HL-60/S4 treated with phorbol 12-myristate 13-acetate at 8.2 ng/mL for 4 days and 3 days (cell line): Measurements from ENCODE around the gene CMTR1.

Experiments
- in situ Hi-C: fragments of 300-500 bp; cut with MboI; formaldehyde crosslinking; loops from 2 replicates; pipeline ENCODE4 v1.15.0; 2022; ENCODE audit warnings: low sequenced_read_pairs

The CMTR1 gene

GRCh38 chr6:37477191-37477590, 44.2 kb downstream of the CMTR1 start:
- in situ Hi-C loops = no loop called here

GRCh38 chr6:37477656-37478435, 44.8 kb downstream of the CMTR1 start:
- in situ Hi-C loops = no loop called here

- in situ Hi-C loops = no loop called here
Measured at GRCh38 chr6:37478827-37479226, 45.8 kb downstream of the CMTR1 start.

GRCh38 chr6:37479266-37479854, 46.3 kb downstream of the CMTR1 start:
- in situ Hi-C loops = no loop called here

- in situ Hi-C loops = no loop called here
Measured at GRCh38 chr6:37480118-37480736, 47.2 kb downstream of the CMTR1 start.

- in situ Hi-C loops = no loop called here
Measured at GRCh38 chr6:37480951-37481534, 48.0 kb downstream of the CMTR1 start.

GRCh38 chr6:37481711-37482605, 48.9 kb downstream of the CMTR1 start:
- in situ Hi-C loops = no loop called here

GRCh38 chr6:37482606-37483251, 49.7 kb downstream of the CMTR1 start:
- in situ Hi-C loops = no loop called here

- in situ Hi-C loops = no loop called here
Measured at GRCh38 chr6:37483252-37483901, 50.4 kb downstream of the CMTR1 start.

GRCh38 chr6:37483917-37484785, 51.1 kb downstream of the CMTR1 start:
- in situ Hi-C loops = no loop called here

- in situ Hi-C loops = no loop called here
Measured at GRCh38 chr6:37484786-37485170, 51.8 kb downstream of the CMTR1 start.

- in situ Hi-C loops = no loop called here
Measured at GRCh38 chr6:37485291-37485702, 52.3 kb downstream of the CMTR1 start.

GRCh38 chr6:37486121-37486839, 53.3 kb downstream of the CMTR1 start:
- in situ Hi-C loops = no loop called here

GRCh38 chr6:37487591-37488380, 54.8 kb downstream of the CMTR1 start:
- in situ Hi-C loops = no loop called here

- in situ Hi-C loops = no loop called here
Measured at GRCh38 chr6:37488476-37488875, 55.5 kb downstream of the CMTR1 start.

- in situ Hi-C loops = no loop called here
Measured at GRCh38 chr6:37489697-37490336, 56.8 kb downstream of the CMTR1 start.
